NCI-H226 (cell line): ENCODE data around the gene TMEM131L.
A peak's percentile ranks its signal among the peaks of the same experiment; 100 is the strongest.
"Not testable (repeated sequence)": the region's sequence is repeated elsewhere in the genome, so short reads cannot be mapped to it uniquely, and the experiment has no call there.

Source experiments
- DNase-seq: peaks from one replicate; pipeline ENCODE4 v3.0.0-alpha.2; 2015

TMEM131L gene, protein sequence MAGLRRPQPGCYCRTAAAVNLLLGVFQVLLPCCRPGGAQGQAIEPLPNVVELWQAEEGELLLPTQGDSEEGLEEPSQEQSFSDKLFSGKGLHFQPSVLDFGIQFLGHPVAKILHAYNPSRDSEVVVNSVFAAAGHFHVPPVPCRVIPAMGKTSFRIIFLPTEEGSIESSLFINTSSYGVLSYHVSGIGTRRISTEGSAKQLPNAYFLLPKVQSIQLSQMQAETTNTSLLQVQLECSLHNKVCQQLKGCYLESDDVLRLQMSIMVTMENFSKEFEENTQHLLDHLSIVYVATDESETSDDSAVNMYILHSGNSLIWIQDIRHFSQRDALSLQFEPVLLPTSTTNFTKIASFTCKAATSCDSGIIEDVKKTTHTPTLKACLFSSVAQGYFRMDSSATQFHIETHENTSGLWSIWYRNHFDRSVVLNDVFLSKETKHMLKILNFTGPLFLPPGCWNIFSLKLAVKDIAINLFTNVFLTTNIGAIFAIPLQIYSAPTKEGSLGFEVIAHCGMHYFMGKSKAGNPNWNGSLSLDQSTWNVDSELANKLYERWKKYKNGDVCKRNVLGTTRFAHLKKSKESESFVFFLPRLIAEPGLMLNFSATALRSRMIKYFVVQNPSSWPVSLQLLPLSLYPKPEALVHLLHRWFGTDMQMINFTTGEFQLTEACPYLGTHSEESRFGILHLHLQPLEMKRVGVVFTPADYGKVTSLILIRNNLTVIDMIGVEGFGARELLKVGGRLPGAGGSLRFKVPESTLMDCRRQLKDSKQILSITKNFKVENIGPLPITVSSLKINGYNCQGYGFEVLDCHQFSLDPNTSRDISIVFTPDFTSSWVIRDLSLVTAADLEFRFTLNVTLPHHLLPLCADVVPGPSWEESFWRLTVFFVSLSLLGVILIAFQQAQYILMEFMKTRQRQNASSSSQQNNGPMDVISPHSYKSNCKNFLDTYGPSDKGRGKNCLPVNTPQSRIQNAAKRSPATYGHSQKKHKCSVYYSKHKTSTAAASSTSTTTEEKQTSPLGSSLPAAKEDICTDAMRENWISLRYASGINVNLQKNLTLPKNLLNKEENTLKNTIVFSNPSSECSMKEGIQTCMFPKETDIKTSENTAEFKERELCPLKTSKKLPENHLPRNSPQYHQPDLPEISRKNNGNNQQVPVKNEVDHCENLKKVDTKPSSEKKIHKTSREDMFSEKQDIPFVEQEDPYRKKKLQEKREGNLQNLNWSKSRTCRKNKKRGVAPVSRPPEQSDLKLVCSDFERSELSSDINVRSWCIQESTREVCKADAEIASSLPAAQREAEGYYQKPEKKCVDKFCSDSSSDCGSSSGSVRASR (N-terminal part only)

DNA sequence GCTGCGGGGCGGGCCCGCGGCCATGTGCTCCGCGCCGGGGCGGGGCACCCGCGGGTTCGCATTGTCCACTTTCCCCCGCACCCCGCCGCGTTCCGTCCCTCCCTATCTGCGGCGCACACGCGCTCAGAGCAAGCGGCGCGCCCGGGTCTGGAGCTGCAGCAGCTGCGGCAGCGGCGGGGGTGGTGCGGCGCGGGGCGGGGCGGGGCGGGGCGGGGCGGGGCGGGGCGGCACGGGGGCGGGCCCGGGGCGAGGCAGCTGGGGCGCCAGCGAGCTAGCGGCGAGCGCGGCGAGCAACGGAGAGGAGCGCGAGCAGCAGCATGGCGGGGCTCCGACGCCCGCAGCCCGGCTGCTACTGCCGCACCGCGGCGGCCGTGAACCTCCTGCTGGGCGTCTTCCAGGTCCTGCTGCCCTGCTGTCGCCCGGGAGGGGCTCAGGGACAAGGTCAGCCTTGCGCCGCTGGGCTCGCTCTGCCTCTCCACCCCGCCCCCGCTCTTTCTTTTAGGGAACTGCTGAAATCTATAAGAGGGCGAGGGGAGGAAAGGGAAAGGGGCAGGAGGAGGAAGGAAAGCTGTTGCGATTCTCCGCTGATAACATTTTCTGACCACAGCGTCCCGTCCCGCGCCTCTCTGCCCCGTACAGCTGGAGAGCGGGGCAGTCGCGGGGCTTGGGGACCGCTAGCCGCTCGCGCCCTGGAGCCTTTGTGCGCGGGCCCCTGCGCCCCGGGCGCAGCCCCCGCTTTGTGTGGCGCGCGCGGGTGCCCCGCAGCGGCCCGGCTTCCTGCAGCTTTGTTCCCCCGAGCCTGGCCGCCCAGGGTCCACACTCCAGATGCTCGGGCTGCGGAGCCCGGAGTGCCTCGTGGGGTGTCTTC is at the start of gene TMEM131L:
TSS of gene TMEM131L (plus strand) at position 280 of the 868 bp plus-strand sequence. CDS start at position 318, 38 bp downstream.
- DNase-seq = peak; percentile 55

DNA sequence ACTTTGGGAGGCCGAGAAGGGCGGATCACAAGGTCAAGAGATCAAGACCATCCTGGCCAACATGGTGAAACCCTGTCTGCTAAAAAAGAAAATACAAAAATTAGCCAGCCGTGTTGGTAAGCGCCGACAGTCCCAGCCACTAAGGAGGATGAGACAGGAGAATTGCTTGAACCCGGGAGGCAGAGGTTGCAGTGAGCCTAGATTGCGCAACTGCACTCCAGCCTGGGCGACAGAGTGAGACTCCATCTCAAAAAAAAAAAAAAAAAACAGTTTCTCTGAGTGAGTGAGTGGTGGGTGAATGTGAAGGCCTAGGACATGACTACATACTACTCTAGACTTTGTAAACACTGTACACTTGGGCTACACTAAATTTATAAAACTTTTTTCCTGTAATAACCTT is 49.7 kb upstream of the TMEM131L start:
- DNase-seq = not testable (repeated sequence)

DNA sequence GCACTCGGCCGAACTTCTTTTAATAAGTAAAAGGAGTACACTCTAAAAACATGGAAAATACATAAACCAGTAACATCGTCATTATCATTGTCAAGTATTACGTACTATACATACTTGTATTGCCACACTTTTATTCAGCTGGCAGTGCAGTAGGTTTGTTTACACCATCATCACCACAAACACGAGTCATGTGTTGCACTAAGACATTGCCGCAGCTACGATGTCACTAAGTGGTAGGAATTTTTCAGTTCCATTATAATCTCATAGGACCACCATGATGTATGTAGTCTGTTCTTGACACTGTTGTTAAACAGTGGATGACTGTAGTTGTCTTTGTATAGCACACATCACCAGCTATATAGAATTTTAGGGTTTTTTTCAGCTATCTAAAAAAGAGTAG is 48.0 kb upstream of the TMEM131L start:
- DNase-seq = no peak

DNA sequence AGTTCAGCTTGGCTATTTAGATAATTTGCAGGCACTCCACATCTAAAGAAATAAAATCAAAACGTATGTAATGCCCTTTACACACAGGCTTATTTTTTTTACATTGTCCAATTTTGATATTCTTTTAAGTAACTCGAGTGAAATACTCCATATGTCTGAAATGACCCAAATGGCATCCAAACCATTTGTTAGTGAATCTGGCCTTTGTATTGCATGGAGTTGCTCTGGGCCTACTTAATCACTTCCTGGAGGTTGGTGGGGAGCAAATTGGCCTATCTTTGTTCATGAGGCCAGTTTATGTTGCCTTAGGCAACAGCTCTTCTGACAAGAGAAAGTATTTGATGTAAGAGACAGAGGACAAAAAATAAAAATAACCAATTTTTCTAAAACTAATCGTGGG is 47.6 kb upstream of the TMEM131L start:
- DNase-seq = no peak

DNA sequence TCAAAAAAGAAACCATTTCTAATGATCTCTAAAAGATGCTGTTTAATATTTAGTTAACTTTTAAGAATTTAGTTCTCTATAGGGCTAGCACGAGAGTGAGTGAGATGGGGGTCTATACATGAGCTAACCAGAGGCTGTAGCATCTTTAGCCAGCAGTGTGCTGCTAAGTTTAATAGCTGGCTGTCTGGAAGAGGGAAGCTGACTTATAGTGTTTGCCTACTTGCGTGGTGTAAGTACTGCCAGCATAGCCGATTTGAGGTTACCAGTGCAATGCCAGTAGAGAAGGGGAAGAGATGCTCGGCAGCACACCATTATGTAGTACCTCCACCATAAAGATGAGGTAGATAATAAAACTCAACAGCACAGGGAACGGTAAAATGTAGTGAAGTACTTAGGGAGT is 47.1 kb upstream of the TMEM131L start:
- no peak for DNase-seq

DNA sequence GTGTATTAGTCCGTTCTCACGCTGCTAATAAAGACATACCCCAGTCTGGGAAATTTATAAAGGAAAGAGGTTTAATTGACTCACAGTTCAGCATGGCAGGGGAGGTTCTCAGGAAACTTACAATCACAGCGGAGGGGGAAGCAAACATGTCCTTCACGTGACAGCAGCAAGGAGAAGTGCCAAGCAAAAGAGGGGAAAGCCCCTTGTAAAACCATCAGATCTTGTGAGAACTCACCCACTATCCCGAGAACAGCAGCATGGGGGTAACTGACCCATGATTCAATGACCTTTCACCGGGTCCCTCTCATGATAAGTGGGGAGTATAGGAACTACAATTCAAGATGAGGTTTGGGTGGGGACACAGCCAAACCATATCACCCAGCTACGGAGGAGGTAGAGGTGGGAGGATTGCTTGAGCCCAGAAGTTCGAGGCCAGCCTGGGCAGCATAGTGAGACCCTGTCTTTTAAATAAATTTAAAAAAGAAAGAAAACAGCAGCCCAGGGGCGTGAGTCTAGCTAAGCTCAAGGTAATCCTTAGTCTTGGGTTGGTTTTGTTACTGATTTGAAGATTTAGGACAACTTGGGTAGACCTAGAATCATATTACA is 46.4 kb upstream of the TMEM131L start:
- DNase-seq = no peak

DNA sequence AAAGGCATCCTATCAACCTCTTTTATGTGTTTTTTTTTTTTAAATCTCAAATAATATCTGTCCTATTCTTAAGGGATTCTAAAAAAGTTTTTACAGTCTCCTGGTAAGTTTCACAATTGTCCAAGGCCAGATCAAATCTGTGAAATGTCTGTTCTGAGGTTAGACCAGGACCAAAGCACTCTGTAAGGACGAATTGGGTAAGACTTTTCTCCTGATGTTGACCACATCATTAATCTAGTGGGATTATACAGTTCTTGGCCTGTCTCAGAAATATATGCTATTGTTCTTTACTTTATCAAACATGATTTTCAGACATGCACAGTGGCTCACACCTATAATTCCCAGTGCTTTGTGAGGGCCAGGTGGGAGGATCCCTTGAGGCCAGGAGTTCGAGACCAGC is 45.8 kb upstream of the TMEM131L start:
- no peak for DNase-seq

DNA sequence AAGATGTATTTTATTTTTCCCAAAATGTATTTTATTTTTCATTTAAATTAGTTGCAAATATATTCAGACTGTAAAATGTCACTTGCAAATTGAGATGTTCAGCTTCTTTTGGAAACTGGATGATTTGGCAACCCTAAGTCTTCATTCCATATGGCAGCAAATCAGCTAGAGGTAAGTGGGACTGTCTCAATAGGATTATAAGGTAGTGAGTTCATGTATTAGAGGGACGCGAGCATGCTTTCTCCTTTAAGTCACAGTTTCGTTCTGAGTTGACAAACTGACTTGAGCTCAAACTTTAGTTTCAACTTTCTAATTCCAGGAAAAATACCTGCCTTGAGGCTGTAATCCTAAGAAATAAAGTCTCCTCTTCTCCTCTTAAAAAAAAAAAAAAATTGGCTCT is 44.2 kb upstream of the TMEM131L start:
- no peak for DNase-seq

DNA sequence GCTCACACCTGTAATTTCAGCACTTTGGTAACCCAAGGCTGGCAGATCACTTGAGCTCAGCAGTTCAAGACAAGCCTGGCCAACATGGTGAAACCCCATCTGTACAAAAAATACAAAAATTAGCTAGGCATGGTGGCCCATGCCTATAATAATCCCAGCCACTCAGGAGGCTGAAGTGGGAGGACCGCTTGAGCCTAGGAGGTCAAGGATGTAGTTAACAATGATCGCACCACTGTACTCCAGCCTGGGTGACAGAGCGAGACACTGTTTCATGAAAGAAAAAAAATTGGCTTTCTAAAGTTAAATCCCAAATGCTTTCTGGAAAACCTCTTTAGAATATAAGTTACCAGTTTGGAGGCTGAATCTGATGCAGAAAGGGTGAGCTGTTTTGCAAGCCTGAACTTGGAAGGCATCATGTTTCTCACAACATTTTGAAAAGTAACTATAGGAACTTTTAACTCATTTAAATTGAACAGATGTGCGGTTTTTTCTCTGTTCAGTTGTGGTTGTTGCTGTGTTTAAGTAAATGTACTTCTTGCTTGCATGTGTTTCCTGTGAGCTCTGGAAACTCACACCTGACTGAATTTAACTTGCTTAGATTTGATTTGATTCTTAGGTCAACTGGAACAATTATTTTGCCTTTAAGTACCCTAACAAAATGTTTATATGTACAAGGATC is 39.8 kb upstream of the TMEM131L start:
- no peak for DNase-seq

DNA sequence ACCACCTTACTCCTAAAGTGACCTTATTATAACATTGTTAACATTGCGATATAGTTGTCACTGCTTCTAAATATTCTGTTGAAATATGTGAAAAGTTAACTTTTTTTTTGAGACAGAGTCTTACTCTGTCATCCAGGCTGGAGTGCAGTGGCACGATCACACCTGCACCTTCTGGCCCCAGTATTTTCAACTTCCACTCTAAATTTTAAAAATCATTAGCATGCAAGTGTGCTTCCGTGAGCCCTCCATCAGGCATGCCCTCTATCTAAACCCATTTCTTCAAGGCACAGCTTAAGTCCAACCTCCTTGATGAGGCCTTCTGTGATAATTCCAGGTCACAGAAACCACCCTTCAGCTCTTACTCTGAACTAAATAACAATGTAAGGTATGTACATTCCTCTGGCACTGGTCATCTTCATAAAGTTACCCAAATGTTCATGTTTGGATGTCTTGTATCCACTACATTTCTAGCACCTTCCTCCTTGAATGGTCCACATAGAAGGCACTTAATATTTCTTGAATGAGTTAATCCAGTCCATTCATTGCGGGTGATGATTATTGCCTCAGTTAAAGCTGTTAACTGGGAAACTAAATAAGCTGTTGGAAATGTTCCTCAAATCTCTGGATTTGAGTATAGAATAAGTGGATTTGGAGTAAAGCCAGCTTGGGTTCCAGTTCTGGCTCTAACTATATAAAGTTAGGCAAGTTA is 38.6 kb upstream of the TMEM131L start:
- peak; percentile 76 for DNase-seq

DNA sequence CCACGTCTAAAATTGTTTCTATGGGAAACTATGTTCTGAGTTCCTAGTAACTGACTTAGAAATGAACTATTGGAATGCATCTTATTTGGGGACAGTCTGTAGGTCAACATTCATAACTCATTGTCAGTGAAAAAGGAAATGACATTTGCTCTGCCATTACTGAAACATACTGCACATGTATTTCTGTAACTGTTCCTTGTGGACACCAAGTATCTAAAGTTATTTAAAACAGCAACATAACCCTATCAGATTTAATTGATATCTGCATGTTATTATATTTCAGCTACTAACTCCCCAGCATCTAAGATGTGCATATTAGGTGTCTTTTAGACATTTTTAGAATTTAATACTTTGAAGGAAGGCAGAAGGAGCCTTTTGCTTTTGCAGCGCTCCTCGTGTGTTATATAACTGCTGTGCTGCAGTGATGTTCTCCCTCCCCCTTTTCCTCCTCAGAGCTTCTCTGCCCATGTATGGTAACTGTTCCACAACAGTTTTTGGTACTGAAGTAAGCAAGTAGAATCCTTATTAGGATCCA is 37.2 kb upstream of the TMEM131L start:
- no peak for DNase-seq

DNA sequence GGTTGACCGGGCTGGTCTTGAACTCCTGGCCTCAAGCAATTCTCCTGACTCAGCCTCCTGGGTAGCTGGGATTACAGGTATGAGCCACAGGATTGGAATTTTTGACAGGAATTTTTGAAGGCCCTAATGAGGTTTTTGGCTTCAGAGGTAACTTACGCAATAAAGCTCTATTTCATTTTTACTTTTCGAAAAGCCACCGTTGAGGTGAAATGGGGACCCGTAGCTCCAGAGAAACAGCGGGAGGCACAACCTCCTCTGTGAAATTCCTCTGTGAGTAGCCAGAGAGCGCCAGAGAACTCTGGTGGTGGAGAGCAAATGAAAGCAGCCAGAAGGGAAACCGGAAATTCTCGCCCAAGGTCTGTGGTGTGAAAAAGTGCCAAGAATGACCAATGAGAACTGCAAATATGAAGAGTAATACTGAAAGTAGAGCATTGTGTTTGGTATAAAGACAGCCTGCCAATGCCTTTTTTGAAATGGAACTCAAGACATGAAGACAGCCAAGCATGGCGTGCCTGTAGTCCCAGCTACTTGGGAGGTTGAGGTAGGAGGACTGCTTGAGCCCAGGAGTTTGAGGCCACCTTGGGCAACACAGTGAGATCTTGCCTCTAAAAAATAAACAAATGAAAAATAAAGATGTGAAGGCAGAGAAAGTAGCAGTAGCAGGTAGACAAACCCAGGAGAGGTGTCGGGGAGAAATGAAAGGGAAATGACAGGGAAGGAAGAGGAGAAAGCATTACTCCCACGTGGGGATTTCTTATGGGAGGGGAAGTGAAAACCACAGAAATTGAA is 33.0 kb upstream of the TMEM131L start:
- peak; percentile 94 for DNase-seq

DNA sequence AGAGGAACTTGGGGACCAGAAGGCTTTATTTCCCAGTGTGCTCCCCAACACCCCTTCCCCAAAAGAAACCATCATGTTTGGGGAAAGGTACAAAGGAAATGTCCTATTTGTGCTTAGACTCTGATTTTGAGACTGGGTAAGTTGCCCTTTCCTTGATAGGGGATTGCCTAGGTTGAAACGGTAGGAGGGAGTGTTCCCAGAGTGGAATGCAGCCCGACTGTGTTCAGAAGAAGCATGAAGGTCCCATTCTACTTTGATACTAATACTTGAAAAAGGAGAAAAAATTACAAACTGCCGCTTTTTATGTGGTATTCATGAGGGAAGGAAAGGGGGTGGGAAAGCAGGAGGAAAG is 32.4 kb upstream of the TMEM131L start:
- DNase-seq = no peak

DNA sequence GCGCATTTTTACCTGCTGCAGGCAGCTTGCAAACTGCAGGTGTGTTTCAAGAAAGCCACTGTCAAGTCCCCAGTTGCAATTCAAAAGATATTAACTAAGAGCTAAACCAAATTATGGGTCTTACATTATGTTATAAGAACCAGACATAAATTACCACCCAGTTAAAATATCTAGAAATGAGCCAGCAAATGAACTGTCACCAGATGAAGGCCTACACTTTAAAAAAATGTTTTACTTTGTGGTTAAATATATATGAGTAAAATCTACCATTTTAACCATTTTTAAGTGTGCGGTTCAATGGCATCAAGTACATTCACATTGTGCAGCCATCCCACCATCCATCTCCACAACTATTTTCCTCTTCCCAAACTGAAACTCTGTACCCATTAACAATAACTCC is 32.0 kb upstream of the TMEM131L start:
- no peak for DNase-seq

DNA sequence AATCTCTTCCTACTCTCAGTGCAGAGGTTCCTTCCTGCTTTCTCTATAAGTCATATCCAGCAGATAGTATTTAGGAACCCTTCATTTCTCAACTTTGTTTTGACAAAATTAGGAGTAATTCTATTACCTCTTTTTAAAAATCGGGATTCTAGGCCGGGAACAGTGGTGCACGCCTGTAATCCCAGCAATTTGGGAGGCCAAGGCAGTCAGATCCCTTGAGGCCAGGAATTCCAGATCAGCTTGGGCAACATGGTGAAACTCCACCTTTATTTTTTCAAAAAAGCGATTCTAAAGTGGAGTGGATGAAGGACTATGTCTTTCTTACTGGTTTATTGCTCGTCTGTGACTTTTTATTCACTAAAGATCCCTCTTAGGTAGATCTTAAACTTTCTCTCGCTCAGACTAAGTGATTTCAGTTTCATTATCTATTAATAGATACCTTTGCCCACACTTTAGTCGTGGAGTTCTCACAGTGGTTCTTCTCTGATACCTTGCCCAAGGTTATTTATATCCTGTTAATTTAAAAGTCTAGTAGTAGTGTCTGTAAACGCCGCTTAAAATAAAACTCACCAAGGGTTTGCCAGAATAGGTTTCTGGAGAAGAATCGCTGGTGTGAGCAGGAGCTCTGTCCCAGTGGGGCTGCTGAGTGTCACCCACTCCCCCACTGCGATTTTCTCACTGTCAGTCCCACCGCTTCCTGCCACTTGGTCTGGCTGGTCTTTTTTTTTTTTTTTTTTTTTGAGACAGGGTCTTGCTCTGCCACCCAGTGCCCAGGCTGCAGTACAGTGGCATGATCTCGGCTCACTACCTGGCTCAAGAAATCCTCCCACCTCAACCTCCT is 27.0 kb upstream of the TMEM131L start:
- DNase-seq = no peak

DNA sequence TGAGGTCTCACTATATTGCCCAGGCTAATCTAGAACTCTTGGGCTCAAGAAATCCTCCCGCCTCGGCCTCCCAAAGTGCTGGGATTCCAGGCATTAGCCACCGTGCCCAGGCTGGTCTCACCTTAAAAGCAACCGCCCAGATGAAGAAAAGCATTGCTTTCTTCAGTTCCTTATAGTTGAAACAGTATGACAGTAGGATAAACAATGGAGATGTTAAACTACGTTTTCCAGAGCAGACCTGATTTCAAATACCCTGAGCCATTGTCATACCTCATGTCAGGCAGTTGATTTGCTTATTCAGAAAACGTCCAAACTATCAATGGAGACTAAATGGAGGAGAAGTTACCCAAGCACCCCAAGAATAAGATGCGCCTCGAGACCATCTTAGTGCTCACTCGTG is 26.3 kb upstream of the TMEM131L start:
- DNase-seq = no peak

DNA sequence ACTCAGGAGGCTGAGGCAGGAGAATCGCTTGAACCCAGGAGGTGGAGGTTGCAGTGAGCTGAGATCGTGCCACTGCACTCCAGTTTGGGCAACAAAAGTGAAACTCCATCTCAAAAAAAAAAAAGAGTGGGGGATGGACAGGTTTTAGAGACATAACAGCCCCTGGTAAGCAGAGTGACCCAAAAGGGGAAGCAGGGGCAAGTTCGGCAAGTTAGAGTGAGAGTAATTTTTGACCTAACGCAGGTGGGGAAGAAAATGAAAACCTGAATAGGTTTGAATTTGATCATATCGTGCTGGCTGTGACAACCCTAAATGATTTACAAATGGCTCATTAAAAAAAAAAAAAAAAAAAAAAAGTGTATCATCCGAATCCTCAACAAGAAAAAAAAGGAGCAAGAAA is 25.7 kb upstream of the TMEM131L start:
- no peak for DNase-seq

DNA sequence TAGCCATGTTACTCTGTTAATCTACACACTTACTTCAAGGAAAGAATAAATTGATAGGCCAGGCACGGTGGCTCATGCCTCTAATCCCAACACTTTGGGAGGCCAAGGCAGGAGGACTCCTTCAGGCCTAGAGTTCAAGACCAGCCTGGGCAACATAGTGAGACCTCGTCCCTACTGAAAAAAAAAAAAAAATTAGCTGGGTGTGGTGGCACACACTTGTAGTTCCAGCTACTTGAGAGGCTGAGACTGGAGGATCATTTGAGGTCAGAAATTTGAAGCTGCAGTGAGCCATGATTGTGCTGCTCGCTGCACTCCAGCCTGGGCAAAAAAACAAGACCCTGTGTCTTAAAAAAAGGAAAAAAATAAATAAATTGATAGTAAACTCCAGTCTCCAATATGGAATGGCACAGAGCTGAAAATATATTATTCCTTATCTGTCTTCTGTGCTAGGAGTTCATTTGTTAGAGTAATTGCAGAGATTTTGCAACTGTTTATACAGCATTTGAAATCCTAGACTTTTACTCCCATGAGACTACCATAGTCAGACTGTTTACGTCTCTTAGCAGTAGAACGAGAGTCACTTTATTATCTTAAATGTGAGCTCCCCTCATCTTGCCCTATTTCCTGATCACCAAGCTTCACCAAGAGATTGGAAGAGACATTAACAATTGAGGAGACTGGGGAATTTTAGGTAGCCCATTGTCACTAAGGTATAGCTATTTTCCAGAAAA is 18.8 kb upstream of the TMEM131L start:
- DNase-seq = no peak
